Activated CD4-positive, alpha-beta T cell treated with anti-CD3 and anti-CD28 coated beads, Interleukin-10, Interleukin-2, amounts not matched to agents 100 ng/mL and 50 ng/mL, durations not matched to agents 16 hours and 8 hours (primary cell): Measurements from ENCODE around the gene CR1L.
"Not testable (repeated sequence)": the region's sequence is repeated elsewhere in the genome, so short reads cannot be mapped to it uniquely, and the experiment has no call there.

Experiments used
- DNase-seq: peaks from one replicate; pipeline ENCODE4 v3.0.0-alpha.2; 2020

CR1L gene

GRCh38 chr1:207646944-207647579 is 2.1 kb downstream of the CR1L start:
- no peak for DNase-seq

DNA sequence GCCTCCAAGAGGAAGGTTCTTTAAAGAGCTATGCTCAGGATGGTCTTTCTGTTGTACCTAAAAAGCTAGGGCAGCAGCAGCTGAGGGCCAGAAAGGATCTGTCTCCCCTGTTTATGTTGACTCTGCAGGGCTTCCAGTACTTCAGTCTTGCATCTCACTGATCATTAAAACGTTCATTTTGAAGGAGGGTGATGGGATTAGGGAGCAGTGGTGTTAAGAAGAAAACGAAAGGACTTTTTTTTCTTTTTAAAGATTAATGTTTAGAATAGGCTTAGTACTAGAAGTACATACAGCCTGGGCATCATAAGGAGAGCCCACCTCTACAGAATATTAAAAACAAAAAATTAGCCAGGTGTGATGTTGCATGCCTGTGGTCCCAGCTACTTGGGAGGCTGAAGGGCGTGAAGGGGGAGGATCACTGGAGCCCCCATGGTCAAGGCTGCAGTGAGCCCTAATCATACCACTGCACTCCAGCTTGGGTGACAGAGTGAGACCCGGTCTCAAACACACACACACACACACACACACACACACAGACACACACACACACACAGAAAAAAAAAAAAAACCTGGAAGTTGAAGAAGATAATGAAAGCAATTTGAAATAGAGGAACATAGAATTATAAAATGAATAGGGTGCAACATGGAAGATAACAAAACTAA is 2.9 kb downstream of the CR1L start:
- DNase-seq, result no peak

DNA sequence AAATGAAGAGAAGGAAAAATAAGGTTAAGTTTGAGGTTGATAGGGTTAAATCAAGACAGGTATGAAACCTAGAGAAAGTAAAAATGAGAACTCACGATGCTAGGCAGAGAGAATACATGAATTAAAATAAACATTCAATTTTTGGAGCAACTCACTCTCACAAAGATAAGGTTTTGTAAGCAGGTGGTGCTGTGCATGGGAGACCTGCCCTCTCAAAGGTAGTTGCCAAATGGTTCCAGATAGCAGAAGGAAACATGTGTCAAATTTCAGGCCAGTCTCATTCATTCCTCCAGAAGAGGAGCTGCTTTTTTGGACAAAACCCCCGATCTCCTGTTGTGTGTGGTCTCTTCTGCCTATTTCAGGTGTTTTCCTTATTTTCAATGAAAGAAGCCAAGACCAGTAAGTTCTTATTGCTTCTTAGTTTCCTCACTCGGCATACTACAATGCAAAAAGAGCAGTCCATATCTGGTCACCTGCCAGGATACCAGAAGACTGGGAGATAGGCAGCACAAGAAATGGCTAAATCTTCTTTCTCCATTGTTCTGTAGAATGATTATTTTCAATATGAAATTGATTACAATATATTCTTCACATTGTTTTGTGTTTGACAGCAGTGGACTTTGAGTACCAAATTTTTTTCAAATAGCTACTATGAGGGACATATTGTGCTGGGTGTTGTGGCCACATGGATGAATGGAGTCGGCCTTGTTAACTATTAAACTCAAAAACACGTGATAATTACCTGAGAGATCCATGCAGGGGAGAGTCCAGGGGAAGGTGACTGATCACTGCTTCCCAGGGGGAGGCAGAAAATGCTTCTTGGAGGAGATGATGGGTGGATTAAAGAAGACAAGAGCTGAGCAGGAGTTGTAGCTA is 3.6 kb downstream of the CR1L start:
- no peak for DNase-seq

GRCh38 chr1:207649210-207649753 is 4.3 kb downstream of the CR1L start:
- DNase-seq, result no peak

DNA sequence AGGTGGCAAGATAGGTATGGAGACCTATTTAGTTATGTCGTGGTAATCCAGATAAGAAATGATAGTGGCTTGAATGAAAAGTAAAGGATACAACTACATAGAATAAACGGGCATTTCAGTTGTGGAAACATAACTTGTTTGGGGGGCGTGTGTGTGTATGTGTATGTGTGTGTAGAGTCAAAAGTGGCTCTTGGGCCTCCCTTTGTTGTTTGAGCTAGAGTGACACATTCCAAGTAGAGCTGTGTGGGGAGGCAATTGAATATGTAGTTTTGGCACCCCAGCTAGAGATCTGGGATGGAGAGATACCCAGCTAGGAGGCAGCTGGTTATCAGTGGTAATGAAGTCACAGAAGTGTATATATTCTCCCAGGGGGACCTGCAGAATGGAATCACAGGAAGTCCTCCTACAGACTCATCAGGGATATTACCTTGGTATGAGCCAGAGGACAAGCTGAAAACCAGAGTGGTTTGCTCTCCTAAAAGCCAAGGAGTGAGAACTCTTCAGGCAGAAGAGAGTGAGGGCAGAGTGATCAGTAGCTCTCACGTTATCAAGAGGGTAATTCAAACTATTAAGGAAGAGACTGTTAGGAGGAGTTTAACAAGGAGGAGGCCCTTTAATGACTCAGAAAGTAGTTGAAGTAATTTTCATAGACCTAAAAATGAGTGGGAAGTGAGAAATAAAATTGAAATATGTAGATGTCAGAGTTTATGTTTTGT is 5.1 kb downstream of the CR1L start:
- DNase-seq, result no peak

DNA sequence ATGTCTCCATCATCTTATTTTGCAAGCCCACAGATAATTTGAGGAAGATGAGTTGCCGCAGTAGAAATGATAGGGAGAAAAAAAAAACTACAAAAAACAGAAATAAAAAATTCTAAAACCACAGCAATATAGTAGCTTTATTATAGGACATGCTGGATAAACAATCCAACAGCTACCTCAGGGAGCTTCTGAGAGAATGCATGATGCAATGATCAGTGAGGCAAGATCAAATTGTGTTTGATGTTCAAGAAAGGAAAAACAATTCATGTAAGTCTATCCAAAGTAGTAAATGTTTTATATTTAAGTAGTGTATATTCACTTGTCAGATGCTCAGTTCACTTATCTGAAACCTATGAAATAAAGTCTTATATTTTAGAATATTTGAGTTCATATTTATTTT is 6.7 kb downstream of the CR1L start:
- no peak for DNase-seq

GRCh38 chr1:207654320-207654719 is 9.4 kb downstream of the CR1L start:
- no peak for DNase-seq

DNA sequence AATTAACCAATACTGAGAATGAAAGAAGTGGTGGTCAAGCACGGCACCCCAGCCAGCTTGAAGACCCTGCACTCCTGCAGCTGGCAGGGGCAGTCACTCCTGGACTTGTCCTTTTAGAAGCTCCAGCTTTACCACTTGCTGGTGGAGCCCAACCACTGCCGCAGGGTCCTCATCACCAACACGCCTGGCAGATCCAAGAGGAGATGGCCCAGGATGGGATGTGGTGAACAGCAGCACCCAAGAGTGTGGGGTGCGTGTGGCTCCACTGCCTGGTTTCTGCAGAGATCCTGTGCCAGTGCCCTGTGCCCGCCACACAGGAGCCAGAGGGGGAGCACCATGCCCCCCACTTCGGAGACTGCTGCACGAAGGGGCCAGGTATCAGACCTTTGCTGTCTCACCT is 13.5 kb downstream of the CR1L start:
- DNase-seq, result no peak

- DNase-seq, result no peak
These were observed 14.1 kb downstream of the CR1L start for GRCh38 chr1:207658904-207659485.

GRCh38 chr1:207659545-207660153 is 14.7 kb downstream of the CR1L start:
- no peak for DNase-seq

- not testable (repeated sequence) for DNase-seq
These were observed 16.5 kb downstream of the CR1L start for GRCh38 chr1:207661420-207661819.

- no peak for DNase-seq
These were observed 21.4 kb downstream of the CR1L start for GRCh38 chr1:207666342-207666741.

- DNase-seq, result no peak
These were observed 24.6 kb downstream of the CR1L start for GRCh38 chr1:207669528-207670009.

GRCh38 chr1:207670192-207670591 is 25.3 kb downstream of the CR1L start:
- DNase-seq, result no peak

- DNase-seq, result no peak
These were observed 26.1 kb downstream of the CR1L start for GRCh38 chr1:207670997-207671396.

DNA sequence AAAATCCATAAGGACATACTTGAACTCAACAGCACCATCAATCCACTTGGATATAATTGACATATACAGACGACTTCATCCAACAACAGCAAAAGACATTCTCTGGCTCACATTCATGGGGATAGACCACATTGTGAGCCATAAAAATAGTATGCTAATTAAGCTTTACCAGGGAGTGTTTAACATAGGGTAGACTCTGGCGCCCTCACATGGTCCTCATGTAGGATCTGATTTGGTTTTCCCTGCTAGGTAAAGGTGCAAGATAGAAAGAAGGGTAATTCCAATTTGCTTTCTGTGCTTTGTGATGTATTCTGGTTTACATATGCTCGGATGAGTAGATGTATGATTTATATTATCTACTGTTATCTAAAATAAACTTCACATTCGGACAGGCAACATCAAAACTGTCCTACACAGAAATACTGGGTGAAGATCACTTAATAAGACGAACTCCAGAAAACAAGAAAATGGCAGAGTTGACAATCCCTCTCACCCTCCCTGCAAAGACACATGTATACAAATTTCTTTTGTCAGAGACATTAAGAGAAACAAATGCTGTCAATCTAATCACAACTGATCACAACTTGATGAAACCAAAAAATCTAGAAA is 27.7 kb downstream of the CR1L start:
- DNase-seq, result peak; percentile 10

DNA sequence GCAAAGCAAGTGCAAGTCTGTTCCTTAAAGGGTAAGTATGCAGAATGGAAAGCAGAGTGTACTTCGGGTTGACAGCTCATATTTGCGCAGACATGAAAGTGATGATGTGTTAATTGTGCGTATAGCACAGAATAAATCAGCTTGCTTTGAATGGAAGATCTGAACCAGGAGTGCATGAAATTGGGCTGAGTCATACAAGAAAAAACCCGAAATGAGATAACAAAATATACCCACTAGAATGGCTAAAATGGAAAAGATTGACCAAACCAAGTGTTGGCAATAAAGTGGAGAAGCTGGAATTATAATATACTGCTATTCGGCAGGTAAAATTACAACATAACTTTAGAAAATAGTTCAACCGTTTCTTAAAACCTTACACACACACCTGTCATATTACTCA is 28.5 kb downstream of the CR1L start:
- DNase-seq, result no peak

DNA sequence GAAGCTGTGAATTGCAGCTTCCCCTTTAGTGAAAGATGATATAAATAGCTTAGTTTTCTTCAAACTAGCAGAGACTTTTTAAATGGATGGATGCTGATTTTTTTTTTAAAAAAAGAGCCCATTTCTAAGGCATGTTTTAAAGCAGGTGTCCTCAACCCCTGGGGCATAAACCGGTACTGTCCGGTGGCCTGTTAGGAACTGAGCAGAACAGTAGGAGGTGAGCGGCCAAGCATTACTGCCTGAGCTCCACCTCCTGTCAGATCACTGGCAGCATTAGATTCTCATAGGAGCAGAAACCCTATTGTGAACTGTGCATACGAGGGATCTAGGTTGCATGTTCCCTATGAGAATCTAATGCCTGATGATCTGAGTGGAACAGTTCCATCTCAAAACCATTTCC is 31.2 kb downstream of the CR1L start:
- no peak for DNase-seq

DNA sequence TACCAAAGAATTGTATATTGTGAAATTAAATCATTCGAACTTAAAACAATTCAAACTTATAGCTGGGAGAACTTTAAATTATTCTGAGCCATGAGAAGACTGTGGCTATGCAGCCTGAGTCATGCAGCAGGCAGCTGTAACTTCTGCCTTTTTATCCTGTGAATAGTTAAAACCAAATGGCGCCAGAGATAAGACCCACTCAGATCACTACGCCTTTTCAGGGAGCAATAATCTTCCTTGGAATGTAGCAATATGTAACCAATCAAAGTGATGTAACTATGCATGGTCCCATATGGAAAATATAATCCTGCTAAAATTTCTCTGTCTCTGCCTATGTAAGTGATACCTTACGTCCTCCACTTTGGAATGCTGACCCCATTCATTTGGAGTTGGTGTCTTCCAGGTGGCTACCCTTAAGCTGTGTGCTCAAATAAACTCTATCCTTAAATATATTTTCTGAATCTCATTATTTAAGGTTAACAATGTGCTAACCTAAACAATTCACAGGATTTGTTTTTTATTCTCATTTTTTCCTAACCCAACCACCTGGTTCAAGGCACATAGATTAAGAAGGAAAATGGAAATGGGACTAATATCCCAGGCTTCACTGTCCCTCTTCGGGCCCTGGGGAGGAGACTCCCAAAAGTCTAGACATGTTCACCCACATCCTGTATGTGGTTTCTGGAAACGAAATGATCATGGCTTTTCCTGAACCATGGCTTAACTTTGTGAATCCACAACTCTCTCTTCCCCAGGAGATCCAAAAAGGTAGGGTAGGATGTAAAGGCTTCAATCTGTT is 35.9 kb downstream of the CR1L start:
- DNase-seq, result not testable (repeated sequence)

- not testable (repeated sequence) for DNase-seq
These were observed 38.0 kb downstream of the CR1L start for GRCh38 chr1:207682872-207683434.
